ENCODE results near the gene SPATA9. TPM values are rescaled to one million over a fixed set of nuclear protein-coding genes. Genes with fewer than 3 reads are reported as not detected.
"Not testable (repeated sequence)": the region's sequence is repeated elsewhere in the genome, so short reads cannot be mapped to it uniquely, and the experiment has no call there.

The SPATA9 gene
- total RNA-seq, 3 donors from 2014 or later: not detected

DNA sequence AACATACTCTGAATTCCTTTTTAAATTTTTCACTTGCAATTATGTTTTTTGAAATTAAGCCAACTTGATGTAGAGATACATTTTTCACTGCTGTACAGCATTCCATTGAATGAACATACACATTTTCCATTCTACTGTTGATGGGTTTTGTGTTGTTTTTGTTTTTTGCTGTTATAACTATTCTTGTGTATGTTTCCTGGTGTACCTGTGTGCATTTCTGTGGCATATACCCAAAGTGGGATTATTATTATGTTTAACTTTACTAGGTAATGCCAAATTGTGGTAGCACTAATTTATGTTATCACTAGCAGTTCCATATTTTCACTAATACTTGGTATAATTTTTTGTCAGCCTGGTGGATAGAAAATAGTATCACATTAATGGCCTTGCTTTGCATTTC is 33.5 kb downstream of the SPATA9 start:
- Mint-ChIP-seq H3K4me3 (no peak overlapping the region), H3K27me3 (ENCODE audit: low read depth) (no peaks in the 10 kb centered on the region), H3K4me1 (ENCODE audit: low read depth) (peaks cover 36% of the 10 kb centered on the region), H3K36me3 (ENCODE audit: insufficient read depth) (peaks cover 15% of the 10 kb centered on the region), H3K9me3 (no peaks in the 10 kb centered on the region)
- DNase-seq (no peak), ATAC-seq (no peak)

DNA sequence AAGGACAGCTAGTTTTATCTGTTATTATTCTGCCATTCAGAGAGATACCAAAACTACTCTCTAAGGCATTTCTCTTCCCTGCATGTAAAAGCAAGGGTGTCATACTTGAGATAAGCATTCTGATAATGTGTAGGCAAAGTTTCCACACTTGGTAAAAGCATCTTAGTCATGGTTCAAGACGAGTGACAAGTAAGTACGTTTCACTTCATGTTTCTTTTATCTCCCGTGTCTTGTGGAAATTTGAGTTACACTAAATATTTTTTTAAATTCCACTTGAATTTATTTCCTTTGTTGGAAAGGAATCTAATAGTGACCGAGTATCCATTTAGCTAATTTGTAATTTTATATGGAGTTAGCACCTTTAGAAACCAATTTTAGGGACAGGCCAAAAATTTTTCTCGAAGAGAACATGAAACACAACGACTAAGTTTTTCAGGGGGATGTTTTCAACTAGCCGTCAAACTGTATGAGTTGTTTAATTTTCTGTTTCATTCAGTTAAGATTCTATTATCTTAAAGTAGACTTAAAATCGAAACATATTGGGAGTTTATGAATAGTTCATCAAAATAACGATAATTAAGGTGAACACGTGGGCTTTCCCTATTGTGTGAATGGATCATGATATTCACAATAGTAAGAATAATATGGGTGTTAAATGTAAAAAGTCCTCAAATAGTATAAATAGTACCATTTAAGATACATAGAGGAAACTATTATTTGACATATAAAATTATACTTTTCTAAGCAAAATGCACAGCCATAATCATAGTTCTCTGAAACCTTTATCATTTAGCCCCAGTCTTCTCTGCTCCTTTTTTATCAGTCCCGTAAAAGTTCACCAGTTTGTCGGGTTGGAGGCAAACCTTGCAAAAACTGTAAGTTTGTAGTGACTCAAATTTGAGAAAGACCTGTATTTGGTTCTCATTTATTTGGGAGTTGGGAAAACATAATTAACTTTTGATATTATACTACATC is 34.6 kb downstream of the SPATA9 start:
- ATAC-seq: peak; percentile 42 to 44
- Mint-ChIP-seq H3K27me3 (ENCODE audit: low read depth) (no peaks in the 10 kb centered on the region), H3K4me1 (ENCODE audit: low read depth) (peaks cover 40% of the 10 kb centered on the region), H3K4me3 (peak overlapping the region; percentile 73), H3K9me3 (no peaks in the 10 kb centered on the region), H3K36me3 (ENCODE audit: insufficient read depth) (peaks cover 10% of the 10 kb centered on the region)
- no peak for DNase-seq

- ATAC-seq (peak; percentile 95), DNase-seq (peak; percentile 91)
- H3K36me3 Mint-ChIP-seq (ENCODE audit: insufficient read depth): no peaks in the 10 kb centered on the region
- H3K4me3 Mint-ChIP-seq: peak within 1 kb of the TSS; percentile 83
- no peaks in the 10 kb centered on the region for H3K27me3 Mint-ChIP-seq (ENCODE audit: low read depth)
- no peaks in the 10 kb centered on the region for H3K9me3 Mint-ChIP-seq
- peaks cover 40% of the 10 kb centered on the region for H3K4me1 Mint-ChIP-seq (ENCODE audit: low read depth)
Observed at GRCh38 chr5:95646569-95647431, 36.0 kb downstream of the SPATA9 start, which contains the start of gene RFESD. RFESD (plus strand) TSS chr5:95646777; CDS start chr5:95652272, 5,495 bp downstream.

GRCh38 chr5:95646226-95646568 is 36.6 kb downstream of the SPATA9 start:
- Mint-ChIP-seq H3K4me1 (ENCODE audit: low read depth) (peaks cover 40% of the 10 kb centered on the region), H3K4me3 (peak overlapping the region; percentile 83)
- DNase-seq: peak; percentile 4
- H3K27me3 Mint-ChIP-seq (ENCODE audit: low read depth); H3K36me3 Mint-ChIP-seq (ENCODE audit: insufficient read depth); H3K9me3 Mint-ChIP-seq; ATAC-seq: not testable (repeated sequence)

GRCh38 chr5:95644351-95645042 is 38.3 kb downstream of the SPATA9 start:
- no peak for ATAC-seq
- peak; percentile 24 for DNase-seq
- no peak overlapping the region for H3K4me3 Mint-ChIP-seq
- no peaks in the 10 kb centered on the region for H3K27me3 Mint-ChIP-seq (ENCODE audit: low read depth)
- peaks cover 36% of the 10 kb centered on the region for H3K4me1 Mint-ChIP-seq (ENCODE audit: low read depth)
- no peaks in the 10 kb centered on the region for H3K36me3 Mint-ChIP-seq (ENCODE audit: insufficient read depth)
- H3K9me3 Mint-ChIP-seq: no peaks in the 10 kb centered on the region

GRCh38 chr5:95643152-95643551 is 39.6 kb downstream of the SPATA9 start:
- H3K4me3 Mint-ChIP-seq: no peak overlapping the region
- DNase-seq (no peak), ATAC-seq (no peak)
- H3K36me3 Mint-ChIP-seq (ENCODE audit: insufficient read depth): no peaks in the 10 kb centered on the region
- peaks cover 28% of the 10 kb centered on the region for H3K4me1 Mint-ChIP-seq (ENCODE audit: low read depth)
- no peaks in the 10 kb centered on the region for H3K27me3 Mint-ChIP-seq (ENCODE audit: low read depth)
- no peaks in the 10 kb centered on the region for H3K9me3 Mint-ChIP-seq

- Mint-ChIP-seq H3K4me3 (no peak overlapping the region), H3K4me1 (ENCODE audit: low read depth) (peaks cover 18% of the 10 kb centered on the region), H3K36me3 (ENCODE audit: insufficient read depth) (no peaks in the 10 kb centered on the region), H3K27me3 (ENCODE audit: low read depth) (no peaks in the 10 kb centered on the region), H3K9me3 (no peaks in the 10 kb centered on the region)
- ATAC-seq (no peak), DNase-seq (no peak)
Observed at GRCh38 chr5:95641741-95642220, 41.0 kb downstream of the SPATA9 start.

DNA sequence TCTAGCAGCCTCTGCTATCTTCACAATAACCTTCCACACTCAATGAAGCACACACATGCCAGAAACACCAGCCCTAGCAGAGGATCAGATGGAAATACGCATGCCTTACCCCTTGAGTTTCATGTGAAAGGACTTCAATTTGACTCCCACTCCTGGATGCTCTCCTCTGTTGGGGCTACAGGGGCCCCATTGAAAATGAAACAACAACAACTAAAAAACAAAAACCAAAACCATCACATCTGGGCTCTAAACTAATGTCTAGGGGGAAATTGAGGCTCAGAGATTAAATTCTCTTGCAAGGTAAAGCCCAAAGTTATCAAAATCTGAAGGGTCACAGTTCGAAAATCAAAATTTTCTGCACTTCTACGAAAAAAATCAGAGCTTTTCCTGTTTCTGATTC is 44.2 kb downstream of the SPATA9 start:
- H3K4me3 Mint-ChIP-seq: no peak overlapping the region
- peaks cover 2% of the 10 kb centered on the region for H3K4me1 Mint-ChIP-seq (ENCODE audit: low read depth)
- H3K9me3 Mint-ChIP-seq: no peaks in the 10 kb centered on the region
- ATAC-seq (no peak), DNase-seq (no peak)
- no peaks in the 10 kb centered on the region for H3K27me3 Mint-ChIP-seq (ENCODE audit: low read depth)
- H3K36me3 Mint-ChIP-seq (ENCODE audit: insufficient read depth): no peaks in the 10 kb centered on the region

DNA sequence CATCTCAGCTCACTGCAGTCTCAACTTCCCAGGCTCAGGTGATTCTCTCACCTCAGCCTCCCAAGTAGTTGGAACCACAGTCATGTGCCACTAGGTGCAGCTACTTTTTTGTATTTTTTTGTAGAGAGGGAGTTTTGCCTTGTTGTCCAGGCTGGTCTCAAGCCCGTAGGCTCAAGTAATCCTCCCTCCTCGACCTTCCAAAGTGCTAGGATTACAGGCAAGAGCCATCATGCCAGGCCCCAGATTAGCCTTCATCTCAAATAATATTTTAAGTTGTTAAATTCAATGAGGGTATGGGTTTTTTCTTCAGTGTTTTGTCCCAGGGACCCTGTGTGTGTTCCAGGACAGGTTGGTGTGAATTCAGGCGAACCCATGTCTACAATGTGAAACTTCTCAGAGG is 48.7 kb downstream of the SPATA9 start:
- no peaks in the 10 kb centered on the region for H3K27me3 Mint-ChIP-seq (ENCODE audit: low read depth)
- DNase-seq (no peak), ATAC-seq (no peak)
- H3K4me3 Mint-ChIP-seq: no peak overlapping the region
- peaks cover 1% of the 10 kb centered on the region for H3K36me3 Mint-ChIP-seq (ENCODE audit: insufficient read depth)
- peaks cover 11% of the 10 kb centered on the region for H3K9me3 Mint-ChIP-seq
- peaks cover 26% of the 10 kb centered on the region for H3K4me1 Mint-ChIP-seq (ENCODE audit: low read depth)

DNA sequence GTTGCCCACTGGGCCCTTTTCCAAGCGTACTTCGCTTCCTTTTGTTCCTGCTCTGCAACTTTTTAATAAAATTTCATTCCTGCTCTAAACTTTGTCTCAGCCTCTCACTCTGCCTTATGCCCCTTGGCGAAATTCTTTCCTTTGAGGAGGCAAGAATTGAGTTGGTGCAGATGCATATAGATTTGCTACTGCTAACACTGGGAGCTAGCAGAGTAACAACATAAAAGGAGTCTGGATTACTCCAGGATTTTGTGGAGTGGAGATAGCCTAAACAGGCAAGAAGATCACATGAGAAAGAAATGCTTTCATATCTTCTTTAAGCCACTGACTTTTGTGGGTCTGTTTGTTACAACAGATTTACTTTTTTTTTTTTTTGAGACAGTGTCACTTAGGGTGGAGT is 49.1 kb downstream of the SPATA9 start:
- H3K36me3 Mint-ChIP-seq (ENCODE audit: insufficient read depth): peaks cover 1% of the 10 kb centered on the region
- H3K4me1 Mint-ChIP-seq (ENCODE audit: low read depth): peaks cover 26% of the 10 kb centered on the region
- ATAC-seq (no peak), DNase-seq (no peak)
- peaks cover 11% of the 10 kb centered on the region for H3K9me3 Mint-ChIP-seq
- no peaks in the 10 kb centered on the region for H3K27me3 Mint-ChIP-seq (ENCODE audit: low read depth)
- no peak overlapping the region for H3K4me3 Mint-ChIP-seq

GRCh38 chr5:95632942-95633341 is 49.8 kb downstream of the SPATA9 start:
- H3K4me3 Mint-ChIP-seq; H3K27me3 Mint-ChIP-seq (ENCODE audit: low read depth); DNase-seq; H3K36me3 Mint-ChIP-seq (ENCODE audit: insufficient read depth); ATAC-seq: not testable (repeated sequence)
- Mint-ChIP-seq H3K4me1 (ENCODE audit: low read depth) (peaks cover 26% of the 10 kb centered on the region), H3K9me3 (peaks cover 11% of the 10 kb centered on the region)

DNA sequence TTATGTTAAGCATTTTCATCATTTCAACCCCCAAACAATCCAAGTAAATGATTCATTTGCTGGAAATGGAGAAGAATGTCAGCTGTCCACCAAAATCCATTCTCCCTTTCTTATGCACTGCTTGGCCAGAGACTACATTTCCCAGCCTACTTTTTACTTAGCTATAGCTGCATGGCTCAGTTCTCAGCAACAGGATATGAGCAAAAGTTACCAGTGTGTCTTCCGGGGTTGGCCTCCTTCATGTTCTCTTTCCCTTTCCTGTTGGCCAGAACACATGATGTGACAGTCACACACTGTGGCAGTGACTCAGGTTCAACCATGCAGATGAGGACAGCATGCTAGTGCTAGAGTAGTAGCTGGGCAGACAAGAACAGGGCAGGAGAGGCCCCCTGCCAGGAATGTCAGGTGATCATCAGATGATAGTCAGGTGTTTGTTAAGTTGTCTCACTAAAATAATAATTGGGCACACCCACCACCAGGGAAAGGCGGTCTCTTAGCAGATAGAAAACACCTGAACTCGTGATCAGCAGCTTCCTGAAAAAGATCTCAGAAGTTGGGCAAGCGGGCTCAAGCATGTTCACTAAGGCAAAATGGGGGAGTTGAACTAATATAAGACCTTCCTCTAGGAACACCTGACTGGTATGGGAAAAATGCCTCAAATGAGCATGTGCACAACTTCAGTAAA is 50.7 kb downstream of the SPATA9 start:
- Mint-ChIP-seq H3K9me3 (peaks cover 11% of the 10 kb centered on the region), H3K36me3 (ENCODE audit: insufficient read depth) (peaks cover 1% of the 10 kb centered on the region), H3K4me3 (peak overlapping the region; percentile 39), H3K4me1 (ENCODE audit: low read depth) (peaks cover 26% of the 10 kb centered on the region), H3K27me3 (ENCODE audit: low read depth) (no peaks in the 10 kb centered on the region)
- DNase-seq (peak; percentile 62), ATAC-seq (peak; percentile 99)

DNA sequence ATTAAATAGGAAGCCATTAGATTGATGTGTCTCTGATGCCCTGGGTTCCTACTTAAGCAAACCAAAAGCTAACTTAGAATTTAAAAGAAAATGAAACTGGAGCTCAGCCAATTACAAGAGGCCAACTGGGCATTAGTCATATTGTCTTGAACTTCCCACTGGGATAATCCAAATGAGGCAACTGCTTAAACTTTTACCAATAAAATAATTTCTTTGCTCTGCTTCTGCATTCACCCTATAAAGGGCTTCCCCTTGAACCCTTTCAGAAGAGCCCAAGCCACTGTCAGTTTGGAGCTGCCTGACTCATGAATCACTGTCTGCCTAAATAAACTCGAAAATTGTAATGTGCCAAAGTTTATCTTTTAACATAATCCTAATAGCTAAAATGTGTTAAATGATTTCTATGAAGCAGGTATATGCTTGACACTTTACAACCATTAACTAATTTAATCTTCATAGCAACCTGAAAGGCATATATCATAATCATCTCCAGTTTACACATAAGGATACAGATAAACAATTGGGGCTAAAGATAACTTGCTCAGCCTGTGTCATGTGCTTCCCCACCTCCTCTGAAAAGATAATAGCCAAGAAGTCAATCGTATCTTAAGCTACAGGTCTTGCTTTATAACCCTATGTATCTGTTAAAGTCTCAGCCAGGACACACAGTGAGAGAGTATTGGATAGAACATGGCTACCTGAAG is 51.4 kb downstream of the SPATA9 start:
- Mint-ChIP-seq H3K4me1 (ENCODE audit: low read depth) (peaks cover 26% of the 10 kb centered on the region), H3K4me3 (peak overlapping the region; percentile 39), H3K36me3 (ENCODE audit: insufficient read depth) (peaks cover 1% of the 10 kb centered on the region), H3K9me3 (peaks cover 11% of the 10 kb centered on the region), H3K27me3 (ENCODE audit: low read depth) (no peaks in the 10 kb centered on the region)
- DNase-seq: no peak
- peak; percentile 1 to 4 for ATAC-seq
